GM18951 (cell line): ENCODE measurements around the gene FAM227B.

Experiments used
- POLR2A ChIP-seq: IDR thresholded peaks from 4 replicates; pipeline ENCODE4 v1.6.1; 2011; ENCODE audit warnings: mild to moderate bottlenecking; ENCODE audit not compliant: insufficient read length, insufficient read depth; ENCODE audit errors: extremely low read depth
- in situ Hi-C: fragments of 300-500 bp; cut with MboI; formaldehyde crosslinking; loops from one replicate; pipeline ENCODE4 v1.12.0; 2022; ENCODE audit warnings: low sequenced_read_pairs, mixed read lengths, inconsistent platforms; ENCODE audit not compliant: unreplicated experiment

The FAM227B gene

GRCh38 chr15:49466119-49466518 lies 154.5 kb downstream of the FAM227B start:
- in situ Hi-C loops, result loop anchor here (25.0 kb wide), 1 partner anchor 846 kb away; no protein-coding TSS in a partner anchor
- no peak for TF ChIP-seq POLR2A

- in situ Hi-C loops, result loop anchor here (25.0 kb wide), 1 partner anchor 848 kb away; no protein-coding TSS in a partner anchor
- TF ChIP-seq POLR2A, result no peak
Measured at GRCh38 chr15:49464522-49464921, 156.1 kb downstream of the FAM227B start.

GRCh38 chr15:49462232-49462844 lies 158.3 kb downstream of the FAM227B start:
- TF ChIP-seq POLR2A, result no peak
- in situ Hi-C loops, result loop anchor here (25.0 kb wide), 1 partner anchor 850 kb away; no protein-coding TSS in a partner anchor

- in situ Hi-C loops, result loop anchor here (25.0 kb wide), 1 partner anchor 852 kb away; no protein-coding TSS in a partner anchor
- no peak for TF ChIP-seq POLR2A
Measured at GRCh38 chr15:49460411-49460941, 160.1 kb downstream of the FAM227B start.

GRCh38 chr15:49458145-49458544 lies 162.5 kb downstream of the FAM227B start:
- in situ Hi-C loops, result loop anchor here (25.0 kb wide), 1 partner anchor 854 kb away; no protein-coding TSS in a partner anchor
- no peak for TF ChIP-seq POLR2A

GRCh38 chr15:49456166-49456565 lies 164.5 kb downstream of the FAM227B start:
- no peak for TF ChIP-seq POLR2A
- in situ Hi-C loops, result loop anchor here (25.0 kb wide), 1 partner anchor 856 kb away; no protein-coding TSS in a partner anchor

GRCh38 chr15:49452595-49452994 lies 168.0 kb downstream of the FAM227B start:
- TF ChIP-seq POLR2A, result no peak
- in situ Hi-C loops, result loop anchor here (25.0 kb wide), 1 partner anchor 860 kb away; no protein-coding TSS in a partner anchor

GRCh38 chr15:49441816-49442215 lies 178.8 kb downstream of the FAM227B start:
- in situ Hi-C loops, result no loop called here
- no peak for TF ChIP-seq POLR2A

GRCh38 chr15:49441356-49441755 lies 179.3 kb downstream of the FAM227B start:
- no peak for TF ChIP-seq POLR2A
- in situ Hi-C loops, result no loop called here

GRCh38 chr15:49439678-49440395 lies 180.8 kb downstream of the FAM227B start:
- in situ Hi-C loops, result no loop called here
- TF ChIP-seq POLR2A, result no peak

GRCh38 chr15:49438962-49439631 lies 181.5 kb downstream of the FAM227B start:
- no peak for TF ChIP-seq POLR2A

GRCh38 chr15:49436751-49437150 lies 183.9 kb downstream of the FAM227B start:
- in situ Hi-C loops, result no loop called here
- TF ChIP-seq POLR2A, result no peak

More at GRCh38 chr15:49438962-49439631, 181.5 kb downstream of the FAM227B start:
- in situ Hi-C loops, result no loop called here

- in situ Hi-C loops, result no loop called here
- no peak for TF ChIP-seq POLR2A
Measured at GRCh38 chr15:49435174-49435573, 185.4 kb downstream of the FAM227B start.

GRCh38 chr15:49430046-49430445 lies 190.6 kb downstream of the FAM227B start:
- in situ Hi-C loops, result no loop called here
- no peak for TF ChIP-seq POLR2A
